ENCODE data around the gene ZNF467. TPM values are rescaled to one million over a fixed set of nuclear protein-coding genes. Genes with fewer than 3 reads are reported as not detected.

The ZNF467 gene
- total RNA-seq, 1 donor from 2014 or later = 3.6 TPM

GRCh38 chr7:149785983-149786382 is 12.6 kb upstream of the ZNF467 start:
- no peak for ATAC-seq

- no peak for ATAC-seq
These were observed 12.0 kb upstream of the ZNF467 start for GRCh38 chr7:149785402-149785801.

GRCh38 chr7:149784251-149784608 is 10.8 kb upstream of the ZNF467 start:
- ATAC-seq = no peak

- ATAC-seq = no peak
These were observed 10.2 kb upstream of the ZNF467 start for GRCh38 chr7:149783386-149784250.

- peak; percentile 35 for ATAC-seq
These were observed 9.4 kb upstream of the ZNF467 start for GRCh38 chr7:149782682-149783345.

- no peak for ATAC-seq
These were observed 8.5 kb upstream of the ZNF467 start for GRCh38 chr7:149781921-149782320.

- no peak for ATAC-seq
These were observed 7.4 kb upstream of the ZNF467 start for GRCh38 chr7:149780636-149781419.

- ATAC-seq = no peak
These were observed 6.7 kb upstream of the ZNF467 start for GRCh38 chr7:149780056-149780455.

GRCh38 chr7:149779502-149779805 is 6.1 kb upstream of the ZNF467 start:
- ATAC-seq = no peak

GRCh38 chr7:149778696-149779501 is 5.5 kb upstream of the ZNF467 start:
- no peak for ATAC-seq

GRCh38 chr7:149778327-149778637 is 4.9 kb upstream of the ZNF467 start:
- ATAC-seq = no peak

- ATAC-seq = no peak
These were observed 4.4 kb upstream of the ZNF467 start for GRCh38 chr7:149777551-149778326.

GRCh38 chr7:149776848-149777407 is 3.5 kb upstream of the ZNF467 start:
- no peak for ATAC-seq

- no peak for ATAC-seq
These were observed 2.9 kb upstream of the ZNF467 start for GRCh38 chr7:149776289-149776688.

- ATAC-seq = no peak
These were observed 1.8 kb upstream of the ZNF467 start for GRCh38 chr7:149775176-149775556.

GRCh38 chr7:149774237-149775175 is 1.1 kb upstream of the ZNF467 start:
- ATAC-seq = peak; percentile 64

GRCh38 chr7:149772956-149773434 is 393 bp downstream of the ZNF467 start:
- no peak for ATAC-seq

- no peak for ATAC-seq
These were observed 990 bp downstream of the ZNF467 start for GRCh38 chr7:149772241-149772955.

- peak; percentile 93 for ATAC-seq
These were observed 1.6 kb downstream of the ZNF467 start for GRCh38 chr7:149771720-149772240.

Data from esophagus mucosa (tissue), 1 donor.